Measurements from ENCODE around the gene SMCHD1.
"Not testable (repeated sequence)": the region's sequence is repeated elsewhere in the genome, so short reads cannot be mapped to it uniquely, and the experiment has no call there.

SMCHD1 gene

DNA sequence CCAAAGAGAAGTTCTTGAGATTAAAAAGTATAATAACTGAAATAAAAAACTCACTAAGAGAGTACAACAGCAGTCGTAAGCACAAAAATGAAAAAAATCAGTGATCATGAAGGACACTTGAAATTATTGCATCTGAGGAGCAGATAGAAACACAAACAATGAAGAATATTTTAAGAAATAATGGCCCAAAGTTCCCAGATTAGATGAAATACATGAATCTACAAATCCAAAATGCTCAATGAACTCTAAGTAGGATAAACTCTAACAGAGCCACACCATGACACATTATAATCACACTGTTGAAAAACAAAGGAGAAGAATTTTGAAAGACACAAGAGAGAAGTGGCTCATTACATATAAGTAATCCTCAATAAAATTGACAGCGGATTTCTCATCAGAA, 159.4 kb downstream of the SMCHD1 start:
- DNase-seq (ENCODE audit: low read depth in 4 of 4, low spot score in 1 of 4): no peak

- DNase-seq (ENCODE audit: low read depth in 4 of 4, low spot score in 1 of 4): no peak
These were observed 162.8 kb downstream of the SMCHD1 start for GRCh38 chr18:2818281-2818680.

GRCh38 chr18:2821695-2822094, 166.2 kb downstream of the SMCHD1 start:
- no peak for DNase-seq (ENCODE audit: low read depth in 4 of 4, low spot score in 1 of 4)

- DNase-seq (ENCODE audit: low read depth in 4 of 4, low spot score in 1 of 4): no peak
These were observed 166.8 kb downstream of the SMCHD1 start for GRCh38 chr18:2822213-2822921.

DNA sequence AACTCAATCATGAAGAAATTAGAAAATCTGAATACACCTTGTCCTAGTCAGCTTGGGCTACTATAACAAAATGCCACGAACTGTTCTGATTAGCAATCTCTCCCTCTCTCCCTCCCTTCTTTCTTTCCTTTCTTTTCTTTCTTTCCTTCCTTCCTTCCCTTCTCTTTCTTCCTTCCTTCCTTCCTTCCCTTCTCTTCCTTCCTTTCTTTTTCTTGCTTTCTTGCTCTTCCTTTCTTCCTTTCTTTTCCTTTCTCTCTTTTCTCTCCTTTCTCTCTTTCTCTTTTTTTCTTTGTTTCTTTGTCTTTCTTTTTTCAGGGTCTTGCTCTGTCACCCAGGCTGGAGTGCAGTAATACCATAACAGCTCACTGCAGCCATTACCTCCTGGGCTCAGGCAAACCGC, 167.7 kb downstream of the SMCHD1 start:
- no peak for DNase-seq (ENCODE audit: low read depth in 4 of 4, low spot score in 1 of 4)

GRCh38 chr18:2823966-2824365, 168.4 kb downstream of the SMCHD1 start:
- DNase-seq (ENCODE audit: low read depth in 4 of 4, low spot score in 1 of 4): no peak

GRCh38 chr18:2824865-2825264, 169.3 kb downstream of the SMCHD1 start:
- no peak for DNase-seq (ENCODE audit: low read depth in 4 of 4, low spot score in 1 of 4)

- no peak for DNase-seq (ENCODE audit: low read depth in 4 of 4, low spot score in 1 of 4)
These were observed 170.2 kb downstream of the SMCHD1 start for GRCh38 chr18:2825613-2826175.

- DNase-seq (ENCODE audit: low read depth in 4 of 4, low spot score in 1 of 4): no peak
These were observed 171.1 kb downstream of the SMCHD1 start for GRCh38 chr18:2826581-2826980.

GRCh38 chr18:2827061-2827460, 171.5 kb downstream of the SMCHD1 start:
- DNase-seq (ENCODE audit: low read depth in 4 of 4, low spot score in 1 of 4): no peak

- DNase-seq (ENCODE audit: low read depth in 4 of 4, low spot score in 1 of 4): not testable (repeated sequence)
These were observed 180.6 kb downstream of the SMCHD1 start for GRCh38 chr18:2836118-2836517.

GRCh38 chr18:2837290-2837689, 181.8 kb downstream of the SMCHD1 start:
- not testable (repeated sequence) for DNase-seq (ENCODE audit: low read depth in 4 of 4, low spot score in 1 of 4)

DNA sequence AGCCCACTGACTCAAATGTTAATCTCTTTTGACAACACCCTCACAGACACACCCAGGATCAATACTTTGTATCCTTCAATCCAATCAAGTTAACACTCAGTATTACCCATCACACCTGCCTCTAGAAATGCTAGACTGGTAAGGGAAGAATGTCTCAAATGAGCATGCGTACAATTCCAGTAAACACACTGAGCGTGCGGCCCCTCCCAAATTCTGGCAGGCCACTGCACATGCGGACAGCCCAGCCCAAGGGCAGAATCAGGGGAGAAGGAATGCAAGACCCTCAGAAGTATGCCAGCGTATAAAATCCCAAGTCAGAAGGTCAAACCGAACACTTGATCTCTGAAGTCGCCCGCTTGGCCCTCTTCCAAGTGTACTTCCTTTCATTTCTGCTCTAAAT, 183.7 kb downstream of the SMCHD1 start:
- DNase-seq (ENCODE audit: low read depth in 4 of 4, low spot score in 1 of 4): no peak

GRCh38 chr18:2840521-2840920, 185.0 kb downstream of the SMCHD1 start:
- DNase-seq (ENCODE audit: low read depth in 4 of 4, low spot score in 1 of 4): no peak

DNA sequence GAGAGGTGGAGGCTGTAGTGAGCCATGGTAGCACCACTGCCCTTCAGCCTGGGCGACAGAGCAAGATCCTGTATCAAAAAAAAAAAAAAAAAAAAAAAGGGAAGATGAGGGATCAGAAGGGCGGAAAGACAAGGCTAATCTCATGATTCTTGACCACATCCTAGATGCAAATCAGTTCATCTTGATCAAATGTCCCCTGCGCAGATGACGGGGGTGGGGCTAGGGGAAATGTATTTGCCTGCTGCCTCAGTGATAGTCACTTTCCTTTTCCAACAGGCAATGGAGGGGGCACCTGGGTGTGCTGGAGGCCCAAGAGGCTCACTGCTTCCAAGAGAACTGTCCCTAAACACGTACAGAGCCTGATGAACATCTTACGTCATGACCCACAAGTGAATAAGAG, 187.6 kb downstream of the SMCHD1 start:
- DNase-seq (ENCODE audit: low read depth in 4 of 4, low spot score in 1 of 4): no peak

GRCh38 chr18:2845172-2845571, 189.6 kb downstream of the SMCHD1 start:
- DNase-seq (ENCODE audit: low read depth in 4 of 4, low spot score in 1 of 4): no peak

- DNase-seq (ENCODE audit: low read depth in 4 of 4, low spot score in 1 of 4): peak in 2 of 4 experiments; percentile 24 to 30
These were observed 191.2 kb downstream of the SMCHD1 start, which contains the start of gene EMILIN2 for GRCh38 chr18:2846636-2847316. EMILIN2 (plus strand) TSS chr18:2847006; CDS start chr18:2847189, 183 bp downstream.

DNA sequence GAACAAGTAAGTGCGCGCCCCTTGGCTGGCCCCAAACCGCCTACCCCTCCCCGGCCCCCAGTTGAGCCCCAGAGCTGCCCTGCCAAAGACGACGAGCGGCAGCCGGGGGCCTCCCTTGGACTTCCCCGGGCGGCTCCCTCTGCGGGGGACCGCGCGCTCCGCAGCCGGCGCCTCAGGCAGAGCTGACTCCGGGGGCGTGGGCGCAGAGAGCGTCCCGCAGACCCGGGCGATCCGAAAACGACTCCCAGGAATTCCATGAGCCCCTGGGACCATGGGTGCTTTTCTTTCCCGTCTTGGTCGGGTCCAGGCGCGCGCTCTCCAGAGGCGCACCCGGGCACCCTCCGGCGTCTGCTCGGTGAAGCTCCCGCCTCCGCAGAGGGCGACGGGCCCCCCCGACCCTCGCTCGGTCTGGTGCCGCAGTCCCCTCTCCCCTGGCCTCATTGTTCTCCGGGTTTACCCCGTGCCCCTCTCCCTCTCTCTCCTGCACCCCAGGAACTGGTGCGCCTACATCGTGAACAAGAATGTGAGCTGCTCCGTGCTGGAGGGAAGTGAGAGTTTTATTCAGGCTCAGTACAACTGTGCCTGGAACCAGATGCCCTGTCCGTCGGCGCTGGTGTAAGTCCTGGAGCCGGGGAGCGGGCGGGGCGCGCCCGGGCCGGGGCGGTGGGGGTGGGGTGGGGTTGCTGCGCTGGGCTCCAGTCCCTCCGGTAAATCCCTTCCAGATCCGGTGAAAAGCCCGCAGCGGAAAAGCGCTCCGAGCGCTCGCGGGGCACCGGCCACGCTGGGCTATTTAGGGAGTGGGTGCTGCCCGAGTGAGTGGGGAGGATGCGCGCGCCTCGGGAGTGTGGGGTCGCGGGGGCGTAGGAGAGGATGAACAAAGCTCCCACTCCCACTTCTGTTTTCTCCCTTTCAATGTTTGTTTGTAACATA, 192.1 kb downstream of the SMCHD1 start:
- peak in 3 of 4 experiments; percentile 14 to 31 (median 27) for DNase-seq (ENCODE audit: low read depth in 4 of 4, low spot score in 1 of 4)

GRCh38 chr18:2848247-2849246, 193.0 kb downstream of the SMCHD1 start:
- DNase-seq (ENCODE audit: low read depth in 4 of 4, low spot score in 1 of 4): no peak

DNA sequence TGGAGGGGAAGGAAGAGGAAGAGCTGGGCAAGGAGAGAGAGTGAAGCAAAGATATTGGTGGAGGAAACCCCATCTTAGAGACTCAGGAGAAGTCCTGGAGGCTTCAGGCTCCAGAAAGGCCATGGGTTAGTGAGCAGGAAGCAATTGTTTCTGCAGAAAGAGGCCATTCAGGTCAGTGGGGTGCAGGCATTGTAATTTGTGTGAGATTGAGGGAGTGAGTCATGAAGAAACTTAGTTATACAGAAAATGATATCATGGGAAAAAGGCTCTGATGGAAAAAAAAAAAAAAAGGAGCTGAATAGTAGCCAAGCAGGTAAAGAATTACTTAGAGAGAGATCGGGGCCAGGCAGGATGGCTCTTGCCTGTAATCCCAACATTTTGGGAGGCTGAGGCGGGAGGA, 195.3 kb downstream of the SMCHD1 start:
- DNase-seq (ENCODE audit: low read depth in 4 of 4, low spot score in 1 of 4): no peak

Data from stimulated activated CD4-positive, alpha-beta T cell treated with anti-CD3 and anti-CD28 coated beads, Interleukin-1b, Interleukin-23, amount 100 ng/mL, for 24 hours (primary cell).